Measurements from ENCODE around the gene DYNLT2B. TPM values are rescaled to one million over a fixed set of nuclear protein-coding genes. Genes with fewer than 3 reads are reported as not detected.
"Not testable (repeated sequence)": the region's sequence is repeated elsewhere in the genome, so short reads cannot be mapped to it uniquely, and the experiment has no call there.

DYNLT2B gene
- total RNA-seq, 2 experiments from 2014 or later, result 6.6 to 8.8 TPM

GRCh38 chr3:196280689-196281440, 37.2 kb downstream of the DYNLT2B start:
- CTCF ChIA-PET, result interaction anchor here (0.9 to 1.4 kb wide), 3 partner anchors 28 to 242 kb away, joined by 4 to 6 read pairs (median 4); partner anchors contain the start of gene DYNLT2B
- POLR2A ChIA-PET, result no interaction called here

- POLR2A ChIA-PET, result interaction anchor here (1.2 kb wide), 1 partner anchor 43 kb away, joined by 8 read pairs; the partner anchor contains the start of gene DYNLT2B
Observed at GRCh38 chr3:196275126-196275525, 42.9 kb downstream of the DYNLT2B start.

GRCh38 chr3:196274585-196274984, 43.5 kb downstream of the DYNLT2B start:
- ChIA-PET CTCF (no interaction called here), POLR2A (interaction anchor here (1.2 kb wide), 1 partner anchor 44 kb away, joined by 8 read pairs; the partner anchor contains the start of gene DYNLT2B)

More at GRCh38 chr3:196275126-196275525, 42.9 kb downstream of the DYNLT2B start:
- CTCF ChIA-PET, result no interaction called here

- ChIA-PET CTCF (interaction anchor here (0.6 to 1.1 kb wide), 2 partner anchors 21 to 97 kb away, joined by 3 read pairs; no protein-coding TSS in a partner anchor), POLR2A (no interaction called here)
Observed at GRCh38 chr3:196273655-196274054, 44.4 kb downstream of the DYNLT2B start.

- ChIA-PET CTCF (interaction anchor here (0.5 to 1.1 kb wide), 2 partner anchors 20 to 208 kb away, joined by 3 read pairs; no protein-coding TSS in a partner anchor), POLR2A (no interaction called here)
Observed at GRCh38 chr3:196272826-196273225, 45.2 kb downstream of the DYNLT2B start.

- CTCF ChIA-PET, result no interaction called here
- POLR2A ChIA-PET, result no interaction called here
Observed at GRCh38 chr3:196270499-196270898, 47.5 kb downstream of the DYNLT2B start.

- ChIA-PET CTCF (no interaction called here), POLR2A (interaction anchor here (0.5 kb wide), 1 partner anchor 259 kb away, joined by 3 read pairs; no protein-coding TSS in a partner anchor)
Observed at GRCh38 chr3:196268284-196269163, 49.5 kb downstream of the DYNLT2B start.

- POLR2A ChIA-PET, result no interaction called here
- CTCF ChIA-PET, result interaction anchor here (1.1 kb wide), 1 partner anchor 10 kb away, joined by 5 read pairs; no protein-coding TSS in a partner anchor
Observed at GRCh38 chr3:196263819-196264218, 54.2 kb downstream of the DYNLT2B start.

- ChIA-PET POLR2A (no interaction called here), CTCF (interaction anchor here (1.0 kb wide), 1 partner anchor 258 kb away, joined by 3 read pairs; no protein-coding TSS in a partner anchor)
Observed at GRCh38 chr3:196260784-196261183, 57.3 kb downstream of the DYNLT2B start.

- ChIA-PET CTCF (no interaction called here), POLR2A (no interaction called here)
Observed at GRCh38 chr3:196255776-196256175, 62.3 kb downstream of the DYNLT2B start.

GRCh38 chr3:196254376-196255283, 63.4 kb downstream of the DYNLT2B start:
- CTCF ChIA-PET, result interaction anchor here (0.7 to 2.2 kb wide), 6 partner anchors 9 to 285 kb away, joined by 3 to 5 read pairs (median 4); no protein-coding TSS in a partner anchor
- POLR2A ChIA-PET, result no interaction called here

GRCh38 chr3:196251918-196252317, 66.1 kb downstream of the DYNLT2B start:
- POLR2A ChIA-PET, result no interaction called here
- CTCF ChIA-PET, result interaction anchor here (1.5 kb wide), 1 partner anchor 22 kb away, joined by 3 read pairs; no protein-coding TSS in a partner anchor

- CTCF ChIA-PET, result no interaction called here
- POLR2A ChIA-PET, result no interaction called here
Observed at GRCh38 chr3:196246612-196247308, 71.3 kb downstream of the DYNLT2B start.

GRCh38 chr3:196244166-196244565, 73.9 kb downstream of the DYNLT2B start:
- CTCF ChIA-PET, POLR2A ChIA-PET: not testable (repeated sequence)

- POLR2A ChIA-PET, result no interaction called here
- CTCF ChIA-PET, result no interaction called here
Observed at GRCh38 chr3:196241704-196242103, 76.3 kb downstream of the DYNLT2B start.

All from activated CD8-positive, alpha-beta memory T cell treated with anti-CD3 and anti-CD28 coated beads for 36 hours (primary cell).